ENCODE results near the gene LPIN2.

The LPIN2 gene

DNA sequence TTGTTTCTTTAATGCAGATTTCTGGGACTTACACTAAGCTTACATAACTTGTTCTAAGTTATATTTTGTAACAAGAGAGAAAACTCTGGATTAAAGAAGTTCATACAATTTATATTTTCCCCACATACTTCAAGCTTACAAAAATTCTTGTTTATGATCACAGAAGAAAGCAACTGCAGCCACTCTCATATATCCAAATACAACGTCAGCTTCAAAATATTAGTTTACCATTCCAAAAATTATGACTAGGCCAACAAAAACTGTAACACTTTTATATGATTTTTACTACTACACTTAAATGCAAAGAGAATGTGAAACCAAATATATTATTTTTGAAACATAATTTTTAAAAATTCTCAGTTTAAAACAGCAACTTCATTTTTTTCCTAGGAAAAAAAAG lies 30.9 kb downstream of the LPIN2 start:
- Histone ChIP-seq H3K9ac (ENCODE audit: low read depth, low read length) (peak overlapping the region; percentile 13; the same call in 1 of the 2 replicates), H3K4me1 (ENCODE audit: insufficient read depth, low read length) (peaks cover 40% of the 10 kb centered on the region), H4K20me1 (ENCODE audit: insufficient read depth, low read length) (peaks cover 5% of the 10 kb centered on the region; the same call in 1 of the 2 replicates), H3K27me3 (ENCODE audit: insufficient read depth, low read length, poor library complexity) (no peaks in the 10 kb centered on the region), H3K9me3 (ENCODE audit: insufficient read depth, low read length, severe bottlenecking) (no peaks in the 10 kb centered on the region), H3K4me2 (ENCODE audit: insufficient read depth, low read length) (0 out of 2 replicates have a peak overlapping the region, but pooled peaks have one; percentile 45), H3K27ac (ENCODE audit: low read length) (peak overlapping the region; percentile 60; the same call in 1 of the 2 replicates), H3K4me3 (ENCODE audit: low read depth in 1 of 2, low read length in 2 of 2) (no peak overlapping the region), H3K79me2 (ENCODE audit: insufficient read depth, low read length) (peaks cover 56% of the 10 kb centered on the region), H3K36me3 (ENCODE audit: insufficient read depth, low read length) (no peaks in the 10 kb centered on the region), H2AFZ (ENCODE audit: low read depth, low read length) (no peak overlapping the region)
- DNase-seq (no peak), ATAC-seq (ENCODE audit: insufficient read depth, low read depth) (no peak)
- no peak for TF ChIP-seq EZH2 (IDR thresholded peaks at IDR 0.05; ENCODE audit: borderline replicate concordance, low read depth, low read length, severe bottlenecking)
- TF ChIP-seq, protein P1, sequence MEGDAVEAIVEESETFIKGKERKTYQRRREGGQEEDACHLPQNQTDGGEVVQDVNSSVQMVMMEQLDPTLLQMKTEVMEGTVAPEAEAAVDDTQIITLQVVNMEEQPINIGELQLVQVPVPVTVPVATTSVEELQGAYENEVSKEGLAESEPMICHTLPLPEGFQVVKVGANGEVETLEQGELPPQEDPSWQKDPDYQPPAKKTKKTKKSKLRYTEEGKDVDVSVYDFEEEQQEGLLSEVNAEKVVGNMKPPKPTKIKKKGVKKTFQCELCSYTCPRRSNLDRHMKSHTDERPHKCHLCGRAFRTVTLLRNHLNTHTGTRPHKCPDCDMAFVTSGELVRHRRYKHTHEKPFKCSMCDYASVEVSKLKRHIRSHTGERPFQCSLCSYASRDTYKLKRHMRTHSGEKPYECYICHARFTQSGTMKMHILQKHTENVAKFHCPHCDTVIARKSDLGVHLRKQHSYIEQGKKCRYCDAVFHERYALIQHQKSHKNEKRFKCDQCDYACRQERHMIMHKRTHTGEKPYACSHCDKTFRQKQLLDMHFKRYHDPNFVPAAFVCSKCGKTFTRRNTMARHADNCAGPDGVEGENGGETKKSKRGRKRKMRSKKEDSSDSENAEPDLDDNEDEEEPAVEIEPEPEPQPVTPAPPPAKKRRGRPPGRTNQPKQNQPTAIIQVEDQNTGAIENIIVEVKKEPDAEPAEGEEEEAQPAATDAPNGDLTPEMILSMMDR (IDR thresholded peaks at IDR 0.05; ENCODE audit: borderline replicate concordance, extremely low read depth, low read length, poor library complexity, severe bottlenecking): no peak

DNA sequence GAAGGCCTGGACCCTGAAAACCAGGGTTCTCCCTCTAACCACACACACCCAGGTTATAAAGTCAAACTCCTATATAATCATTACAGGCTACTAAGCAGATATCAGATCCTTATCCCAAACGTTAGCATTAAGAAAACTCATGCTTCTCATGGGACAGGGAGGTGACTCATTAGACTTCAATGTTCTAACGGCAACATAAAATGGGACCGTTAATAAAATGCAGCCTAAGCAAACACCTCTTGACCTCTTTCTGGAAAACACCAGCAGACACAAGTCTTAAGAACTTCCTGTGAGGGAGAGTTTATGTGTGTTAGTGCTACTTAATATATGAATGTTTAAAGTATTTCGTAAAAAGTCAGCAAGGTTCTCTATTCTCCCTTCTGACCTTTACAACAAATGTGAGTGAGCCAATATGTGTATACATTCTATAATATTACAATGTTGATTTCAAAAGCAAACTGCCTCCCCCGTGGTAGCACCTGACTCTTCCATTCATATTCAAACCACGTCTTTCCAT lies 31.7 kb downstream of the LPIN2 start:
- no peak for DNase-seq
- Histone ChIP-seq H3K4me2 (ENCODE audit: insufficient read depth, low read length) (peak overlapping the region; percentile 41), H3K27ac (ENCODE audit: low read length) (peak overlapping the region; percentile 54; the same call in 1 of the 2 replicates), H3K79me2 (ENCODE audit: insufficient read depth, low read length) (peaks cover 62% of the 10 kb centered on the region), H3K4me1 (ENCODE audit: insufficient read depth, low read length) (peaks cover 40% of the 10 kb centered on the region), H3K9me3 (ENCODE audit: insufficient read depth, low read length, severe bottlenecking) (no peaks in the 10 kb centered on the region), H2AFZ (ENCODE audit: low read depth, low read length) (no peak overlapping the region), H3K36me3 (ENCODE audit: insufficient read depth, low read length) (no peaks in the 10 kb centered on the region), H4K20me1 (ENCODE audit: insufficient read depth, low read length) (peaks cover 5% of the 10 kb centered on the region; the same call in 1 of the 2 replicates), H3K9ac (ENCODE audit: low read depth, low read length) (no peak overlapping the region), H3K4me3 (ENCODE audit: low read depth in 1 of 2, low read length in 2 of 2) (no peak overlapping the region), H3K27me3 (ENCODE audit: insufficient read depth, low read length, poor library complexity) (no peaks in the 10 kb centered on the region)
- ATAC-seq (ENCODE audit: insufficient read depth, low read depth): peak; percentile 47; the same call in 2 of the 3 replicates
- TF ChIP-seq, protein P1 (IDR thresholded peaks at IDR 0.05; ENCODE audit: borderline replicate concordance, extremely low read depth, low read length, poor library complexity, severe bottlenecking): no peak
- no peak for TF ChIP-seq EZH2 (IDR thresholded peaks at IDR 0.05; ENCODE audit: borderline replicate concordance, low read depth, low read length, severe bottlenecking)

DNA sequence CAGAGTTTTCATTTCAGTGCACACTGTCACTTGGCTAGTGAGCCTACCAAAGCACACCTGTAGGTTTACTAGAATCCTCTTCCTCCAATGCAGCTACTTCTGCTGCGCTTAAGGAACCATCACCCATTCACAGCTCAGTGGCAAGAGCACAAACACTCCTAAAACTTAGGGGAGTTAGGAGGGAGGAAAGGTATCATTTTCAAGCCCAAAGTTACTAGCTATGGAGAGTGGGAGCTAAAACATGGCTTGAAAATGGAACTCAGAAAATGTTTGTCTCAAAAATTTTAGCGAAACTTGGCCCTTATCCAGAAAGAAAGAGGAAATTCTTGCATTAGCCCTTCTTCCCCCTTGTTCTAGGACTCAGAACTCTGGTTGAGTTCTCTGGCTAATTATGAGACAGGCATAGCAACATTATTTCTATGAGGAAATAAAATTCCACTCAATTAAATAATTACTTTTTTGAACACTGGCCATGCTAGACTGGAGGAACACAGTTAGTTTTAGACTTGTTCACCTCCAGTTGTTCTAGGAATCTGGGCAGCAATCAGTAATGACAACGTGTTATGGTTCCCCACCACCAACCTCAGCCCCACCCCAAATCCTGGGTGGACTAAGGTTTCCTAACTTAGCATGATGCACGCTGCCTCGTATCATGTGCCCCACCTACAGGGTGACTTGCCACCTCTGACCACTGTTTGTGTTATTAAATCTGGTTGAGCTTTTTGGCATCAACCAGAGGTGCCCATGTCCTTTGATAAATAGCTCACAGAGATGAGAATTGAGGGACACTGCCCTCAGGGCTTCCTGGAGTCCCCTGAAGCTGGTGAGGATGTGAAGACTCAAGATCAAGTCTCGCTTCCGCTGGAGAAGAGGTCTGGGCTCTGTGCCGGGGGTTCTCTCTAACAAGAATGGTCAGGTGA lies 32.8 kb downstream of the LPIN2 start:
- Histone ChIP-seq H3K4me1 (ENCODE audit: insufficient read depth, low read length) (peaks cover 40% of the 10 kb centered on the region), H3K79me2 (ENCODE audit: insufficient read depth, low read length) (peaks cover 64% of the 10 kb centered on the region), H3K36me3 (ENCODE audit: insufficient read depth, low read length) (no peaks in the 10 kb centered on the region), H3K9me3 (ENCODE audit: insufficient read depth, low read length, severe bottlenecking) (no peaks in the 10 kb centered on the region), H3K27ac (ENCODE audit: low read length) (no peak overlapping the region), H3K4me3 (ENCODE audit: low read depth in 1 of 2, low read length in 2 of 2) (no peak overlapping the region), H3K9ac (ENCODE audit: low read depth, low read length) (no peak overlapping the region), H3K4me2 (ENCODE audit: insufficient read depth, low read length) (no peak overlapping the region), H4K20me1 (ENCODE audit: insufficient read depth, low read length) (peaks cover 5% of the 10 kb centered on the region; the same call in 1 of the 2 replicates), H2AFZ (ENCODE audit: low read depth, low read length) (no peak overlapping the region), H3K27me3 (ENCODE audit: insufficient read depth, low read length, poor library complexity) (no peaks in the 10 kb centered on the region)
- DNase-seq (no peak), ATAC-seq (ENCODE audit: insufficient read depth, low read depth) (no peak)
- TF ChIP-seq, protein P1 (IDR thresholded peaks at IDR 0.05; ENCODE audit: borderline replicate concordance, extremely low read depth, low read length, poor library complexity, severe bottlenecking): no peak
- TF ChIP-seq EZH2 (IDR thresholded peaks at IDR 0.05; ENCODE audit: borderline replicate concordance, low read depth, low read length, severe bottlenecking): no peak
